ENCODE data around the gene ANKRA2. TPM values are rescaled to one million over a fixed set of nuclear protein-coding genes. Genes with fewer than 3 reads are reported as not detected.

Gene ANKRA2
- total and polyA plus RNA-seq, 10 of the 15 experiments (the other 5 are each of a cell fraction or from before 2014, with no cell fraction given): 12.3 to 47.1 (median 21.9) TPM

- no peaks in the 10 kb centered on the region for H3K9me3 ChIP-seq (replicated peaks; ENCODE audit: control insufficient read depth, insufficient read depth, low read length)
- no peak for TF ChIP-seq SMAD5 (IDR thresholded peaks at IDR 0.05; ENCODE audit: low read depth)
- TF ChIP-seq ZZZ3 (IDR thresholded peaks at IDR 0.05; ENCODE audit: control insufficient read depth, insufficient read length, low read depth): no peak
- no peak for TF ChIP-seq RELA (IDR thresholded peaks at IDR 0.05; ENCODE audit: borderline replicate concordance, partially characterized antibody)
- no peak for TF ChIP-seq LARP7 (IDR thresholded peaks at IDR 0.05)
- no peak for TF ChIP-seq PML (IDR thresholded peaks at IDR 0.05; ENCODE audit: low read length)
- TF ChIP-seq ZBTB11 (CRISPR knock-in tag; IDR thresholded peaks at IDR 0.05): no peak
- no peak for TF ChIP-seq SREBF2 (IDR thresholded peaks at IDR 0.05; ENCODE audit: low read length)
- TF ChIP-seq MTA2 (IDR thresholded peaks at IDR 0.05; ENCODE audit: low read depth): no peak
- TF ChIP-seq SUZ12 (IDR thresholded peaks at IDR 0.05; ENCODE audit: unreplicated experiment): no peak
- TF ChIP-seq FOS (IDR thresholded peaks at IDR 0.05; ENCODE audit: borderline replicate concordance, extremely low read depth, insufficient read length): no peak
- TF ChIP-seq HDGF (IDR thresholded peaks at IDR 0.05): no peak
- no peak for TF ChIP-seq PRDM15 (CRISPR knock-in tag; IDR thresholded peaks at IDR 0.05)
- TF ChIP-seq ASH2L (IDR thresholded peaks at IDR 0.05; ENCODE audit: borderline replicate concordance, low read depth): no peak
- in situ Hi-C loops (cut with MboI) (no loop called here), intact Hi-C loops (cut with micrococcal nuclease; ENCODE audit: unreplicated experiment) (no loop called here)
- ChIA-PET SMC1A (ENCODE audit: uncharacterized antibody, unreplicated experiment) (interaction anchor here (1.1 kb wide), 1 partner anchor 23 kb away, joined by 3 read pairs; no protein-coding TSS in a partner anchor), CTCF (interaction anchor here (8.1 kb wide), 1 partner anchor 21 kb away, joined by 139 read pairs; no protein-coding TSS in a partner anchor), RAD21 (ENCODE audit: unreplicated experiment) (no interaction called here), POLR2A (no interaction called here)
- no peak overlapping the region for H3K9ac ChIP-seq (ENCODE audit: control insufficient read depth, insufficient read depth, low read length)
- no peak overlapping the region for H2AFZ ChIP-seq (ENCODE audit: control insufficient read depth, low read depth, low read length)
- FAIRE-seq: no peak
- H3K27ac ChIP-seq (ENCODE audit: control insufficient read depth, insufficient read depth): no peak overlapping the region
- no peaks in the 10 kb centered on the region for H3K27me3 ChIP-seq (replicated peaks in 1 of 2; ENCODE audit: control insufficient read depth in 2 of 2, insufficient read depth in 2 of 2, low read length in 1 of 2)
- DNase-seq (ENCODE audit: low read depth, low spot score): no peak
- no peak overlapping the region for H3K4me2 ChIP-seq (ENCODE audit: control insufficient read depth, insufficient read depth)
- WGBS (ENCODE audit: insufficient coverage, insufficient replicate concordance, low lambda C conversion rate, missing lambda C conversion rate): 36% methylated on average over 3 of the region's 3 CpGs
- peak; percentile 17; the same call in 1 of the 3 replicates for ATAC-seq
- H3K79me2 ChIP-seq (ENCODE audit: control insufficient read depth, insufficient read depth, low read length): no peaks in the 10 kb centered on the region
- H3K4me1 ChIP-seq (ENCODE audit: control insufficient read depth, insufficient read depth, low read length): no peaks in the 10 kb centered on the region
- BruUV-seq (replicated peaks): no TSS peak
- H3K36me3 ChIP-seq (ENCODE audit: control insufficient read depth in 2 of 2, insufficient read depth in 2 of 2, low read length in 1 of 2): no peaks in the 10 kb centered on the region
- no peak overlapping the region for H3K4me3 ChIP-seq
- no peaks in the 10 kb centered on the region for H4K20me1 ChIP-seq (ENCODE audit: control insufficient read depth, insufficient read depth)
Observed at GRCh38 chr5:73540192-73540591, 25.2 kb downstream of the ANKRA2 start.
